ENCODE data around the gene SPO11. TPM values are rescaled to one million over a fixed set of nuclear protein-coding genes. Genes with fewer than 3 reads are reported as not detected.

SPO11 gene
- total RNA-seq, 1 experiment from 2014 or later, result not detected

DNA sequence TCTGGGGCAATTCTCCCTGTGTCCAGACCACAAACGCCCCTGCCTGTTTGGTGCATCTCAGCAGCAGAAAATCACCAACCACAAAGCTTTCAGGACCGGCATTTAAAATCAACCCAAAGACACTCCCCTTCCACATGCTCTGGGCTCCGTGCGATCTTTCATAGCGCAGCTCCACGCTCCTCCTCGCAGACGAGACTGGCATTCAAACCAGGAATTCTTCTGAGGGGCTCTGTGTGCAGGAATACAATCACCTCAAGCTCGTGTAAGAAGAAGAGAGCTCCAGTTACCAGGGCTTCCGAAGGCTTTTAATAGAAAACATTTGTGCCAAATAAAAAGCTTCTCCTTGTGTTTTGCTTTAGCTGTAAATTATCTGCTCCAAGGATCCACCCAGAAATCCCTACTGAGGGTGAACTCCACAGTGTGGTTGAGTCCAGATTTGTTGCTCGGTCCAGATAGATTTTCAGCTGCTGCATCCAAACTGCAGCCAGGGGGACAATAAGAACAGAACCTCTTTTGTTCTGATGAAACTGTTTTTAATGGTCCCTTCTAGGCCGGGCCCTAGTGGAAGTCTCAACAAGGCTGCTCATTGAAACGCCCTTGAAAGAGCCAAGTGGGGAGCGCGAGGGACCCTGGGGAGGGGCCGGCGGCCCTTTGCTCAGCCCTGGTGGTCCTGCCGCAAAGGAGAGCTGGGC lies 46.8 kb upstream of the SPO11 start:
- H2AFZ ChIP-seq (ENCODE audit: low read length), result no peak overlapping the region

More for the DNA sequence above, 46.8 kb upstream of the SPO11 start:
- no peak overlapping the region for H3K4ac ChIP-seq (ENCODE audit: low read depth, low read length)
- no peak overlapping the region for H2AK5ac ChIP-seq (ENCODE audit: insufficient read length, low read length)
- H3K4me2 ChIP-seq (ENCODE audit: insufficient read depth, insufficient read length, low read length), result no peak overlapping the region
- Mint-ChIP-seq H3K4me1 (peaks cover 23 to 48% of the 10 kb centered on the region in 2 experiments), H3K9me3 (no peaks in the 10 kb centered on the region; a peak in 1 of 5 replicates), H3K4me3 (no peak overlapping the region), H3K27ac (no peak overlapping the region; a peak in 1 of 7 replicates), H3K36me3 (ENCODE audit: insufficient read depth in 1 of 3, low read depth in 3 of 3) (no peaks in the 10 kb centered on the region), H3K27me3 (ENCODE audit: low read depth) (peaks cover 37% of the 10 kb centered on the region)
- H3T11ph ChIP-seq (ENCODE audit: low read length), result no peak overlapping the region
- H3K14ac ChIP-seq (ENCODE audit: insufficient read depth, low read length), result no peak overlapping the region
- no peaks in the 10 kb centered on the region for H3K79me1 ChIP-seq (ENCODE audit: insufficient read depth, low read depth, low read length, poor library complexity, severe bottlenecking)
- TF ChIP-seq, protein P1, sequence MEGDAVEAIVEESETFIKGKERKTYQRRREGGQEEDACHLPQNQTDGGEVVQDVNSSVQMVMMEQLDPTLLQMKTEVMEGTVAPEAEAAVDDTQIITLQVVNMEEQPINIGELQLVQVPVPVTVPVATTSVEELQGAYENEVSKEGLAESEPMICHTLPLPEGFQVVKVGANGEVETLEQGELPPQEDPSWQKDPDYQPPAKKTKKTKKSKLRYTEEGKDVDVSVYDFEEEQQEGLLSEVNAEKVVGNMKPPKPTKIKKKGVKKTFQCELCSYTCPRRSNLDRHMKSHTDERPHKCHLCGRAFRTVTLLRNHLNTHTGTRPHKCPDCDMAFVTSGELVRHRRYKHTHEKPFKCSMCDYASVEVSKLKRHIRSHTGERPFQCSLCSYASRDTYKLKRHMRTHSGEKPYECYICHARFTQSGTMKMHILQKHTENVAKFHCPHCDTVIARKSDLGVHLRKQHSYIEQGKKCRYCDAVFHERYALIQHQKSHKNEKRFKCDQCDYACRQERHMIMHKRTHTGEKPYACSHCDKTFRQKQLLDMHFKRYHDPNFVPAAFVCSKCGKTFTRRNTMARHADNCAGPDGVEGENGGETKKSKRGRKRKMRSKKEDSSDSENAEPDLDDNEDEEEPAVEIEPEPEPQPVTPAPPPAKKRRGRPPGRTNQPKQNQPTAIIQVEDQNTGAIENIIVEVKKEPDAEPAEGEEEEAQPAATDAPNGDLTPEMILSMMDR (conservative IDR thresholded peaks at IDR 0.05), result no peak
- no peak overlapping the region for H4K91ac ChIP-seq (ENCODE audit: insufficient read length, low read depth, low read length)
- H2BK20ac ChIP-seq (ENCODE audit: low read depth, low read length, poor library complexity, severe bottlenecking), result no peak overlapping the region
- H3K27me3 ChIP-seq (ENCODE audit: insufficient read depth, low read length), result no peaks in the 10 kb centered on the region
- DNase-seq, result no peak
- no peak overlapping the region for H4K8ac ChIP-seq (replicated peaks; ENCODE audit: insufficient read length, low read depth, low read length)
- H2BK15ac ChIP-seq (ENCODE audit: low read depth, low read length), result no peak overlapping the region
- no peaks in the 10 kb centered on the region for H4K20me1 ChIP-seq (ENCODE audit: control insufficient read depth, insufficient read depth, insufficient read length)
- H4K5ac ChIP-seq (ENCODE audit: insufficient read length, low read depth, low read length), result no peak overlapping the region
- no peaks in the 10 kb centered on the region for H3K9me3 ChIP-seq (ENCODE audit: control insufficient read depth, low read depth, low read length)
- no peak overlapping the region for H2BK5ac ChIP-seq (ENCODE audit: insufficient read length, low read length)
- no peak overlapping the region for H2BK120ac ChIP-seq (ENCODE audit: low read depth, low read length, poor library complexity, severe bottlenecking)
- no peaks in the 10 kb centered on the region for H3K23me2 ChIP-seq (ENCODE audit: insufficient read length, low read depth, low read length, poor library complexity, severe bottlenecking)
- no peaks in the 10 kb centered on the region for H3K4me1 ChIP-seq (ENCODE audit: insufficient read depth, low read length)
- H3K18ac ChIP-seq (ENCODE audit: insufficient read length, low read depth, low read length), result no peak overlapping the region
- H3K79me2 ChIP-seq (ENCODE audit: insufficient read depth, low read length), result no peaks in the 10 kb centered on the region
- no peak overlapping the region for H3K23ac ChIP-seq (ENCODE audit: insufficient read length, low read depth, low read length)
- no CpG with 5 or more reads among the region's 18 CpGs for WGBS (ENCODE audit: extremely low coverage, insufficient read length, low lambda C conversion rate)
- H3K56ac ChIP-seq (ENCODE audit: insufficient read length, low read depth, low read length), result no peak overlapping the region
- H3K9ac ChIP-seq (ENCODE audit: extremely low read depth, insufficient read length, low read length), result no peak overlapping the region
- H2BK12ac ChIP-seq (ENCODE audit: insufficient read length, low read depth, low read length), result no peak overlapping the region
- no peak overlapping the region for H3K27ac ChIP-seq (ENCODE audit: insufficient read length, low read depth, low read length)

All from H9 (cell line).